Loucy (cell line): ENCODE results near the gene NMU.

Source experiments
- H2AFZ ChIP-seq: fragments of 200-600 bp; sonication (generic); 2 replicates; pipeline ENCODE4 v1.6.0; 2016; ENCODE audit warnings: antibody characterized with exemption, mild to moderate bottlenecking, low read length, moderate library complexity
- H3F3A ChIP-seq: fragments of 200-600 bp; 2 replicates; pipeline ENCODE4 v1.6.0; 2016; ENCODE audit warnings: antibody characterized with exemption, low read depth, mild to moderate bottlenecking
- H3K27me3 ChIP-seq: fragments of 200-600 bp; sonication (generic); 2 replicates; pipeline ENCODE4 v1.6.1; 2014; ENCODE audit warnings: low read length, mild to moderate bottlenecking; ENCODE audit not compliant: insufficient read depth, poor library complexity, severe bottlenecking
- H3K36me3 ChIP-seq: fragments of 200-600 bp; sonication (generic); 2 replicates; pipeline ENCODE4 v1.6.1; 2016; ENCODE audit warnings: low read length; ENCODE audit not compliant: insufficient read depth
- H3K4me1 ChIP-seq: fragments of 200-600 bp; sonication (generic); 2 replicates; pipeline ENCODE4 v1.5.1; 2014; ENCODE audit warnings: low read length, mild to moderate bottlenecking; ENCODE audit not compliant: insufficient read depth, poor library complexity, severe bottlenecking
- H3K4me2 ChIP-seq: fragments of 200-600 bp; sonication (generic); 2 replicates; pipeline ENCODE4 v1.6.0; 2014; ENCODE audit warnings: antibody characterized with exemption, low read length, low read depth, mild to moderate bottlenecking; ENCODE audit not compliant: poor library complexity, severe bottlenecking
- H3K4me3 ChIP-seq: fragments of 200-600 bp; sonication (generic); 2 replicates; pipeline ENCODE4 v1.5.1; 2014; ENCODE audit warnings: low read length, mild to moderate bottlenecking, mixed read lengths; ENCODE audit not compliant: poor library complexity, severe bottlenecking
- H3K79me2 ChIP-seq: fragments of 200-600 bp; sonication (generic); 2 replicates; pipeline ENCODE4 v1.6.1; 2014; ENCODE audit warnings: low read length; ENCODE audit not compliant: insufficient read depth
- H3K9ac ChIP-seq: fragments of 200-600 bp; sonication (generic); 2 replicates; pipeline ENCODE4 v1.6.0; 2014; ENCODE audit warnings: mild to moderate bottlenecking, low read depth, low read length, moderate library complexity; ENCODE audit not compliant: poor library complexity, severe bottlenecking
- H3K9me2 ChIP-seq: fragments of 200-600 bp; sonication (generic); replicated peaks from 2 replicates; pipeline ENCODE4 v1.6.1; 2016; ENCODE audit warnings: low read depth, low read length, mixed read lengths
- H3K9me3 ChIP-seq: fragments of 200-600 bp; sonication (generic); 2 replicates; pipeline ENCODE4 v1.6.1; 2014; ENCODE audit warnings: mild to moderate bottlenecking, antibody characterized with exemption, low read length, low read depth; ENCODE audit not compliant: insufficient read depth
- H4K20me1 ChIP-seq: fragments of 200-600 bp; sonication (generic); 2 replicates; pipeline ENCODE4 v1.6.0; 2014; ENCODE audit warnings: antibody characterized with exemption, low read length, mild to moderate bottlenecking; ENCODE audit not compliant: insufficient read depth, poor library complexity, severe bottlenecking
- EZH2phosphoT487 ChIP-seq: fragments of 200-600 bp; IDR thresholded peaks from 2 replicates; pipeline ENCODE4 v1.6.1; 2018; ENCODE audit warnings: antibody characterized with exemption, mild to moderate bottlenecking, moderate library complexity, borderline replicate concordance
- TF ChIP-seq, protein P1 (sequence below): fragments of 200-600 bp; sonication (generic); conservative IDR thresholded peaks from 2 replicates; pipeline ENCODE4 v1.5.1; 2014; ENCODE audit warnings: mild to moderate bottlenecking, antibody characterized with exemption, low read length

The NMU gene

DNA sequence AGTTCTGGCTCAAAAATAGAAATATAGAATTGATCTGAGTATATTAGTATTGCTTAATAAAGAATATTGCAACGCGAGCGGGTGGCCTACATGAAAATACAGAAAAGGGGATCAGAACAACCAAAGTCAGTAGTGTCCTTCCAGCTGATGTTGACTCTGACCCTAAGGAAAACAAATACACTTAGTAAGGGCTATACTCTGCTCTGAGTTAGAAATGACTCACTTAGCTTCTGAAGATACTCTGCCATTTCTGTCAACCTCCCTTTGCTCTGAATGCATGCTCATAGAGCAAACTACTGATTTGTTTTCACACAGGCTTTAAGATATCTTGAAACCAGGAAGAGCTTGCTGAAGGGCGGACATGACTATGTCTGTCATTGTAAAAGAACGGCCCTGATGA, 22.6 kb upstream of the NMU start:
- Histone ChIP-seq H3K9ac (no peak overlapping the region), H3K4me3 (no peak overlapping the region), H3K9me2 (no peaks in the 10 kb centered on the region), H3K4me1 (no peaks in the 10 kb centered on the region), H3K27me3 (no peaks in the 10 kb centered on the region), H4K20me1 (no peaks in the 10 kb centered on the region), H3K4me2 (no peak overlapping the region), H3K36me3 (no peaks in the 10 kb centered on the region), H3F3A (no peaks in the 10 kb centered on the region), H3K9me3 (no peaks in the 10 kb centered on the region), H2AFZ (no peak overlapping the region), H3K79me2 (no peaks in the 10 kb centered on the region)
- TF ChIP-seq, protein P1, sequence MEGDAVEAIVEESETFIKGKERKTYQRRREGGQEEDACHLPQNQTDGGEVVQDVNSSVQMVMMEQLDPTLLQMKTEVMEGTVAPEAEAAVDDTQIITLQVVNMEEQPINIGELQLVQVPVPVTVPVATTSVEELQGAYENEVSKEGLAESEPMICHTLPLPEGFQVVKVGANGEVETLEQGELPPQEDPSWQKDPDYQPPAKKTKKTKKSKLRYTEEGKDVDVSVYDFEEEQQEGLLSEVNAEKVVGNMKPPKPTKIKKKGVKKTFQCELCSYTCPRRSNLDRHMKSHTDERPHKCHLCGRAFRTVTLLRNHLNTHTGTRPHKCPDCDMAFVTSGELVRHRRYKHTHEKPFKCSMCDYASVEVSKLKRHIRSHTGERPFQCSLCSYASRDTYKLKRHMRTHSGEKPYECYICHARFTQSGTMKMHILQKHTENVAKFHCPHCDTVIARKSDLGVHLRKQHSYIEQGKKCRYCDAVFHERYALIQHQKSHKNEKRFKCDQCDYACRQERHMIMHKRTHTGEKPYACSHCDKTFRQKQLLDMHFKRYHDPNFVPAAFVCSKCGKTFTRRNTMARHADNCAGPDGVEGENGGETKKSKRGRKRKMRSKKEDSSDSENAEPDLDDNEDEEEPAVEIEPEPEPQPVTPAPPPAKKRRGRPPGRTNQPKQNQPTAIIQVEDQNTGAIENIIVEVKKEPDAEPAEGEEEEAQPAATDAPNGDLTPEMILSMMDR, result no peak
- no peak for TF ChIP-seq EZH2phosphoT487

DNA sequence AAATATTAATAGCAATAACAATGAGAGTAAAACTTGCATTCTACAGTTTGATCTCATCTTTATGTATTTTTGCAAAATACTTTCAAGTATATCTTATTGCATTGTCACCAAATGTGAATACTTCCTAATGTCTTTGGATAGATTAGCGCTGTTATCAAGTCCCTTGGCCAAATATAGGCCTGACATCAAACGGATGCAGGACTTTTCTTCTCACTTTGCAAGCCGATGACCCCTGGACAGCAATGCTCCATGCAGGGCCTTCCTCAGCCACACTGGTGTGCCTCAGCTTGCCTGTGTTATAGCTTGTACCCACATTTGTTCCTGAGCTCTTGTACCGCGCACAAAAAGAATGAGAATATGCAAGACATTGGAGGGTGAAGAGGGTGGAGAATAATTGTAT, 18.0 kb upstream of the NMU start:
- Histone ChIP-seq H3K4me2 (no peak overlapping the region), H3K9me2 (no peaks in the 10 kb centered on the region), H3K4me3 (no peak overlapping the region), H3K4me1 (no peaks in the 10 kb centered on the region), H3F3A (no peaks in the 10 kb centered on the region), H3K36me3 (no peaks in the 10 kb centered on the region), H3K9me3 (no peaks in the 10 kb centered on the region), H3K27me3 (no peaks in the 10 kb centered on the region), H3K79me2 (no peaks in the 10 kb centered on the region), H2AFZ (no peak overlapping the region), H4K20me1 (no peaks in the 10 kb centered on the region), H3K9ac (no peak overlapping the region)
- TF ChIP-seq, protein P1, result no peak
- TF ChIP-seq EZH2phosphoT487, result no peak

DNA sequence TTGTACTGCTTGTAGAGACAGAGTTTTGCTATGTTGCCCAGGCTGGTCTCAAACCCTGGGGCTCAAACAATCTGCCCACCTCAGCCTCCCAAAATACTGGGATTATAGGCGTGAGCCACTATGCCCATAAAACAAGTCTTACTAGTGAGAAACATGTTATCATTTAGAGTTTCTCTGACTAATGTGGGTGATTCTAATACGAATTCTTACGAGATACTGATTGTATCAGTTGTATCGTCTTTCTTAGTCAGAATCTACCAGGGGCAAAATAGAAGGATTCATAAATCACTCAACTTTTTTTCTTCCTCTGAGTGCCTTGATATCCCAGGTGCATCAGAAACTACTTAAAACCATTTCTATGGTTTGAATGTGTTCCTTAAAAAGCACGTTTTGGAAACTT, 14.4 kb upstream of the NMU start:
- no peak overlapping the region for H3K9ac ChIP-seq
- H3K27me3 ChIP-seq, result no peaks in the 10 kb centered on the region
- H3F3A ChIP-seq, result no peaks in the 10 kb centered on the region
- H3K79me2 ChIP-seq, result no peaks in the 10 kb centered on the region
- H3K4me1 ChIP-seq, result no peaks in the 10 kb centered on the region
- no peak overlapping the region for H3K4me2 ChIP-seq
- H3K4me3 ChIP-seq, result no peak overlapping the region
- H4K20me1 ChIP-seq, result no peaks in the 10 kb centered on the region
- no peaks in the 10 kb centered on the region for H3K9me3 ChIP-seq
- H2AFZ ChIP-seq, result no peak overlapping the region
- H3K36me3 ChIP-seq, result no peaks in the 10 kb centered on the region
- no peaks in the 10 kb centered on the region for H3K9me2 ChIP-seq
- TF ChIP-seq, protein P1, result no peak
- no peak for TF ChIP-seq EZH2phosphoT487
